Measurements from ENCODE around the gene DPP6. TPM values are rescaled to one million over a fixed set of nuclear protein-coding genes. Genes with fewer than 3 reads are reported as not detected.

DPP6 gene
- total RNA-seq, 1 donor from 2014 or later: not detected

- ChIA-PET CTCF (no interaction called here), POLR2A (no interaction called here)
- H3K9me3 Mint-ChIP-seq: peaks cover 12% of the 10 kb centered on the region
- H3K27ac Mint-ChIP-seq: no peak overlapping the region
- intact Hi-C loops (cut with micrococcal nuclease): loop anchor here (10.0 kb wide), 1 partner anchor 1611 kb away; no protein-coding TSS in a partner anchor
- no peak for TF ChIP-seq CTCF (IDR thresholded peaks at IDR 0.05)
- no peak overlapping the region for H3K4me3 Mint-ChIP-seq
- DNase-seq (no peak), ATAC-seq (ENCODE audit: low read depth) (no peak)
- no peaks in the 10 kb centered on the region for H3K36me3 Mint-ChIP-seq (ENCODE audit: low read depth)
- no peaks in the 10 kb centered on the region for H3K27me3 Mint-ChIP-seq
- no peaks in the 10 kb centered on the region for H3K4me1 Mint-ChIP-seq
Observed at GRCh38 chr7:154505362-154505761, 453.2 kb downstream of the DPP6 start.

GRCh38 chr7:154509192-154509591 lies 457.0 kb downstream of the DPP6 start:
- ChIA-PET CTCF (no interaction called here), POLR2A (no interaction called here)
- H3K9me3 Mint-ChIP-seq: peaks cover 4% of the 10 kb centered on the region
- H3K27me3 Mint-ChIP-seq: no peaks in the 10 kb centered on the region
- ATAC-seq (ENCODE audit: low read depth) (no peak), DNase-seq (no peak)
- H3K4me3 Mint-ChIP-seq: no peak overlapping the region
- no peaks in the 10 kb centered on the region for H3K36me3 Mint-ChIP-seq (ENCODE audit: low read depth)
- intact Hi-C loops (cut with micrococcal nuclease): loop anchor here (10.0 kb wide), 1 partner anchor 1614 kb away; no protein-coding TSS in a partner anchor
- H3K4me1 Mint-ChIP-seq: no peaks in the 10 kb centered on the region
- no peak overlapping the region for H3K27ac Mint-ChIP-seq
- TF ChIP-seq CTCF (IDR thresholded peaks at IDR 0.05): no peak

- TF ChIP-seq CTCF (IDR thresholded peaks at IDR 0.05): no peak
- Mint-ChIP-seq H3K4me3 (no peak overlapping the region), H3K4me1 (no peaks in the 10 kb centered on the region), H3K36me3 (ENCODE audit: low read depth) (no peaks in the 10 kb centered on the region), H3K9me3 (peaks cover 2% of the 10 kb centered on the region), H3K27me3 (no peaks in the 10 kb centered on the region), H3K27ac (no peak overlapping the region)
- ATAC-seq (ENCODE audit: low read depth) (no peak), DNase-seq (no peak)
- ChIA-PET CTCF (no interaction called here), POLR2A (no interaction called here)
- intact Hi-C loops (cut with micrococcal nuclease): no loop called here
Observed at GRCh38 chr7:154512121-154512833, 460.1 kb downstream of the DPP6 start.

- ChIA-PET POLR2A (no interaction called here), CTCF (interaction anchor here (0.9 kb wide), 1 partner anchor 14 kb away, joined by 4 read pairs; no protein-coding TSS in a partner anchor)
- intact Hi-C loops (cut with micrococcal nuclease): no loop called here
- Mint-ChIP-seq H3K27ac (no peak overlapping the region), H3K36me3 (ENCODE audit: low read depth) (no peaks in the 10 kb centered on the region), H3K4me1 (no peaks in the 10 kb centered on the region), H3K9me3 (peaks cover 6% of the 10 kb centered on the region), H3K4me3 (no peak overlapping the region), H3K27me3 (no peaks in the 10 kb centered on the region)
- ATAC-seq (ENCODE audit: low read depth) (no peak), DNase-seq (no peak)
- TF ChIP-seq CTCF (IDR thresholded peaks at IDR 0.05): no peak
Observed at GRCh38 chr7:154517768-154518167, 465.6 kb downstream of the DPP6 start.

- no peak for ATAC-seq (ENCODE audit: low read depth)
- ChIA-PET POLR2A (no interaction called here), CTCF (no interaction called here)
- TF ChIP-seq CTCF (IDR thresholded peaks at IDR 0.05): no peak
- no peak for DNase-seq
- no peaks in the 10 kb centered on the region for H3K4me1 Mint-ChIP-seq
- no peak overlapping the region for H3K4me3 Mint-ChIP-seq
- H3K27me3 Mint-ChIP-seq: no peaks in the 10 kb centered on the region
- intact Hi-C loops (cut with micrococcal nuclease): no loop called here
- H3K36me3 Mint-ChIP-seq (ENCODE audit: low read depth): no peaks in the 10 kb centered on the region
- no peak overlapping the region for H3K27ac Mint-ChIP-seq
- H3K9me3 Mint-ChIP-seq: peaks cover 8% of the 10 kb centered on the region
Observed at GRCh38 chr7:154519229-154519628, 467.0 kb downstream of the DPP6 start.

Data from activated B cell treated with CpG ODN at 0.5 μM for 24 hours (primary cell).